ENCODE data around the gene TMBIM6.

Gene TMBIM6

GRCh38 chr12:49798248-49798647 is 56.9 kb downstream of the TMBIM6 start:
- no peak for DNase-seq (ENCODE audit: low spot score)

- no peak for DNase-seq (ENCODE audit: low spot score)
Measured at GRCh38 chr12:49798934-49799333, 57.6 kb downstream of the TMBIM6 start.

GRCh38 chr12:49800421-49801140 is 59.2 kb downstream of the TMBIM6 start:
- no peak for DNase-seq (ENCODE audit: low spot score)

GRCh38 chr12:49801141-49802063 is 60.0 kb downstream of the TMBIM6 start:
- DNase-seq (ENCODE audit: low spot score) = no peak

- DNase-seq (ENCODE audit: low spot score) = no peak
Measured at GRCh38 chr12:49803693-49804450, 62.5 kb downstream of the TMBIM6 start.

- DNase-seq (ENCODE audit: low spot score) = no peak
Measured at GRCh38 chr12:49804821-49805220, 63.5 kb downstream of the TMBIM6 start.

- DNase-seq (ENCODE audit: low spot score) = no peak
Measured at GRCh38 chr12:49805409-49805808, 64.1 kb downstream of the TMBIM6 start.

- no peak for DNase-seq (ENCODE audit: low spot score)
Measured at GRCh38 chr12:49806321-49806813, 65.0 kb downstream of the TMBIM6 start.

- DNase-seq (ENCODE audit: low spot score) = no peak
Measured at GRCh38 chr12:49806877-49807276, 65.5 kb downstream of the TMBIM6 start.

GRCh38 chr12:49807991-49808580 is 66.7 kb downstream of the TMBIM6 start:
- no peak for DNase-seq (ENCODE audit: low spot score)

GRCh38 chr12:49808686-49809380 is 67.5 kb downstream of the TMBIM6 start:
- DNase-seq (ENCODE audit: low spot score) = no peak

GRCh38 chr12:49809381-49809905 is 68.1 kb downstream of the TMBIM6 start:
- no peak for DNase-seq (ENCODE audit: low spot score)

GRCh38 chr12:49809906-49810389 is 68.6 kb downstream of the TMBIM6 start:
- no peak for DNase-seq (ENCODE audit: low spot score)

- DNase-seq (ENCODE audit: low spot score) = no peak
Measured at GRCh38 chr12:49811136-49811535, 69.8 kb downstream of the TMBIM6 start.

GRCh38 chr12:49811961-49812401 is 70.6 kb downstream of the TMBIM6 start:
- no peak for DNase-seq (ENCODE audit: low spot score)

- no peak for DNase-seq (ENCODE audit: low spot score)
Measured at GRCh38 chr12:49813131-49813530, 71.8 kb downstream of the TMBIM6 start.

Measured in RKO (cell line).